Limb (tissue), 2 donors: Measurements from ENCODE around the gene PIK3C3.

ENCODE experiments used
- DNase-seq, 2 donors: peaks; one replicate each; pipeline ENCODE4 v3.0.0-alpha.2; 2016; ENCODE audit errors: extremely low spot score in 2 of 2

The PIK3C3 gene

DNA sequence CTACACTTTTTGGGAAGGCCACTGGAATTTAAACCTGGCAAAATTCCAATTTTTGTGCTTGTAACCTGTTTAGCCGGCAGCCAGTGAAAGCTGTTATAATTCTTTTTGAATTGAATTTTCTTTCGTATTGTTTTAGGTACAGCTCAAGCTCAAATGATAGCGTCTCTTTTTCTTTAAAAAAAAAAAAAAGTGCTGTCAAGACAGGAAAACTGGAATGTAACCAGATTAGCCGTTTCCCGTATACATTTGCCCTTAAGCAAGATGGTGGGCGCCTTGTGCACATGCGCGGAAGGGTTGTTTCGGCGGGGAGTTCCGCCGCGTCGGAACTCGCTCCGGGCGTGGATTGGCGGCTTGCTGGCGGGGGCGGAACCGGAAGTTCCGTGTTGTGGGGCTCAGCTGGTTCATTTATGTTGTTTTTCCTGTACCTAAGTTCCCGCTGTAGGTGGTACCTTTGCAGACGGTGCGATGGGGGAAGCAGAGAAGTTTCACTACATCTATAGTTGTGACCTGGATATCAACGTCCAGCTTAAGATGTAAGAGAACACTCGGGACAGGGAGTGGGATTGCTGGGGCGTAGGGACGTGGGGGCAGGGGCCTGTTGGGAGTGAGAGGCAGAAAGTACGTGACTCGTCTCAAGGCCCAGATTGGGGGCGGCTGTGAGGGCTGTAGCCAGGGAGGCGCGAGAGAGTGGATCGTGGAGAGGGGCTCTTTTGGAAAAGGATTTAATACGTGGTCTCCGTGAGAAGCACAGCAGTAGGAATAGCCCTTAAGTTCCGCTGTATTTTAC is at the start of gene PIK3C3:
Gene PIK3C3, plus strand, starts transcription at position 408 of the 787 bp plus-strand sequence. Its CDS starts 58 bp downstream, at position 466.
- peak; percentile 96 to 97 for DNase-seq

- no peak for DNase-seq
Observed at GRCh38 chr18:41905786-41906527, 49.1 kb upstream of the PIK3C3 start.

- DNase-seq: peak in 1 of 2 donors; percentile 78
Observed at GRCh38 chr18:41906528-41907146, 48.4 kb upstream of the PIK3C3 start.

DNA sequence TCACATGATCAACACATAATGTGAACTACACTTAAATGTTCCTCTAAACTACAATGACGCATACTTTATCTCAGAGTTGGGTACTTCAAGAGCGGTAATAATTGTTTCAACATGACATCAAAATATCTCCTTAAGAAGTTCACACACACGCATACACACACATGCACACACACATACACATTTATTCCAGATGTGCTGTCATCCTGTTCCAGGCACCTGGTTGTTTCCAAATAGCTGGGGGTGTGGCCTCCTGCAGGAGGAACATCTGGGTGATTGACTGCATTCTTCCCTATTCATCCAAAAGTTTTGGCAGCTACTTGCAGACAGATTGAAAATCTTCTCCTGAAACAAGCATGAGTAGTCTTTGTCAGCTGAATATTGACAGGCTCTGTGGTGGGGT is 37.9 kb upstream of the PIK3C3 start:
- peak in 1 of 2 donors; percentile 25 for DNase-seq

DNA sequence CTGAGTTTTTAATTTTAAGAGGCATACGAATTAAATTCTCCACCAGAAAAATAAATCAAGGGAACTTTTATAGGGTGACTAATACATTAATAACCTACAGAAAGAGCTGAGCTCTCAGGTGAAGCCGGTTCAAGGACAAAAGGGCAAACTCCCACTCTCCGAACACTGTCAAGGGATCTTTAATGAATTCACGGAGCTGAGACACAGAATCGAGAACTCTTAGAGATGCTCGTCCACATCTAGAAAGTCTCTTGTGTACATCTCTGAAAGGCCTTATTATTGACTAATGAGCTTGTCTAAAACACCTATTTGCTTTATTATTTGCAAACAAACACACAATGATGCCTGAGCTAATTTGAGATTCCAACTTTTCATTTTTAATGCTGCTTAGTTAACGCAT is 33.3 kb upstream of the PIK3C3 start:
- DNase-seq: no peak

DNA sequence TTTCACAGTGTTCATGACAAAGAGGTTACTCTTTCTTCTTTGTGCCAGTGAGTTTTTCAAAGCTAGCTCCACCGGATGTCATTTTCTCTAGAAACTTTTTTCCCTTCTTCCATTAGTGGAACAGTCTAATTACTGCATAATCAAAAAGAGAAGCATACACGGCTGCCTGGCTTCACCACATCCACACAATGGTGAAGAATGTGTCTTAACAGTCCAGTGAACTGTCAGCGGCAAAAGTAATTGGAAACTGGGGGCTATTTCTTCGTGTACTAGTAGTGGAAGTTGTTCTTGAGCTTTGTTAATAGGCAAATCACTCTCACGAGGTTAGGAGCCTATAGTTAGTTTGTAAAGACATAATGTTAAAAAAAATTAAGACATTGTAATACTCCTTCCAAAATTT is 32.9 kb upstream of the PIK3C3 start:
- DNase-seq: no peak

GRCh38 chr18:41922841-41923240 is 32.2 kb upstream of the PIK3C3 start:
- DNase-seq: no peak

- DNase-seq: no peak
Observed at GRCh38 chr18:41923446-41923845, 31.6 kb upstream of the PIK3C3 start.

- DNase-seq: no peak
Observed at GRCh38 chr18:41928581-41928980, 26.5 kb upstream of the PIK3C3 start.

- DNase-seq: no peak
Observed at GRCh38 chr18:41932899-41933298, 22.1 kb upstream of the PIK3C3 start.

- DNase-seq: no peak
Observed at GRCh38 chr18:41933778-41934177, 21.3 kb upstream of the PIK3C3 start.

DNA sequence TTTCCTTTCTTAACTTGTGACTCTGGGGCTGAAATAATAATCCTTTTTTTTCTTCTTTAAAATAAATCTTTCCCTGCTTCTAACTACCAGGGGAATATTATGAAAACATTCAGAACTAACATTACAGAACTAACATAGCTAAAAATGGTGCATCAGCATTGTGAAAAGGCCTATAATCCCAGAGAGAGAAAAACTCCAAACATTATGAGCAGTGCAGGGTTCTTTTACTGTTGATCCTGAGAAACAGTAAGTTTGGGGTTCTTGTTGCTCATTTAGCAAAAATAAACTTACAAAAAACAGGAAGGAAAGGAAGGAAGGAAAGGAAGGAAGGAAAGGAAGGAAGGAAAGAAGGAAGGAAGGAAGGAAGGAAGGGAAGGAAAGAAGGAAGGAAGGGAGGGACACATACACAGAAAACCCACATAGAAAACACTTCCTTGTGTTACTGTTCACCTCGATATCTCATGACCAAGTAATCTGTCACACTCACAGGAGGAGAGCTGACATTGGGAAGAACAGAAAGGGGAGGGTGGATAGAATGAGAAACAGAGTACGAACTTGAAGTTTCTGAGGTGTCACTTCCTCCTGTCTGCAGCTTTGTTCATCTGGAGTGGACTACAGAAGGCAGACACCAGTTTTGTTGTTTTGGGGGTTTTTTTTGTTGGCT is 18.4 kb upstream of the PIK3C3 start:
- peak in 1 of 2 donors; percentile 17 for DNase-seq

GRCh38 chr18:41938445-41938844 is 16.6 kb upstream of the PIK3C3 start:
- DNase-seq: no peak

GRCh38 chr18:41939326-41939725 is 15.7 kb upstream of the PIK3C3 start:
- DNase-seq: no peak

DNA sequence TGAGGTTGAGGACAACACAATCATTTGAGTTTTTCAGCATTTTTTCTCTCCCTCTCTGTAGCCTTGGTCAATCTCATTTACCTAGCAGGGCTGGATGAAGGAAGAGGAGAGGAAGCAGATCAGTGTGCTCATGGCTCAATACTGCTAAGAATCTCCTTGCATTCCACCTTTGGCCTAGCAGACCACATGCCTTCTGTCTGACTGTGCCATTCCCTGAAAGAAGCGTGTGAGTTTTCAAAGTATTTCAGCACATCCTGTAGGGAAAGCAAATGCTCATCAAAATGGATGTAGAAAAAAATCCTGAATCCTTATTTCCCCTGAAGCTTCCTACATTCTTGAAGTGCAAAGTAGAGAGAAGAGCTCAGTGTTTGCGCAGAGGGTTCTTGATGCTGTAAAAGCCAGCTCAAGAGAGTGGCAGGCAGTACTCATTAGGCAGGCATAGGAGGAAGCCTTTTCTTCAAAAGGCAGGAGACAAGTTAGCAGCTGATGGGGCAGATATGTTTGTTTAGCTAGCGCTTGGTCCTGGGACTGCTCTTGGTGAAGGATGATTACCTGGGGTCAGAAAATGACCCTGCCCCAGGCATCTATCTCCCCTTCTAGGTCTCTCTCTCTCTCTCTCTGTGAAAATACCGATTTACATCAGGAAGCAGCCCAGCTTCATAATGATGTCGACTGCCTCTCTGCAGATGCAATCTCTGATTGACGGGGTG is 14.4 kb upstream of the PIK3C3 start:
- DNase-seq: no peak

- no peak for DNase-seq
Observed at GRCh38 chr18:41942254-41942653, 12.8 kb upstream of the PIK3C3 start.

DNA sequence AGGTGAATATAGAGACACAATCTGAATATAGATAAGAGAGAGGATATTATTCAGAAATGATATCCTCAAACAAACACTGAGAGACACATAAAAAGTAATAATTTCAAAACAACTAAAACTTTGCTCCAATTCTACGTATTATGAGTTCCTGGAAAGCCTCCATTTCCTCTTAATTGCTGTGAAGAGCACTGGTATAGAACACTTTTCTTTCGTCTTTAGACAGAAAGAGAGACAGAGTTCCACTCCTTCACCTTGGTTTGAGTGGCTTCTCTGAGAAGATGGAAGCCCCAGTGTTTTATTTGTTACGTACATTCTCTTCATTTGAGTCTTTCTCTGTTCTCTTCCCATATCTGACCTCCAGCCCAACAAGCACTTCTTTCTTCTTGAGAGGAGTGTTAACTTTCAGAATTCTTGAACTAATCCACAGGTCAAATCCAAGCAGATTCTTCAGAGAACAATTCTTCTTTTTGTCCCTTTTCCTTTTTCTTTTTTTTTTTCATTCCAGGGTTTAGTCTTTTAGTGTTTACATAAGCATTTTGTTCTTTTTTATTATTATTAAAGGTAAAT is 6.4 kb upstream of the PIK3C3 start:
- no peak for DNase-seq

DNA sequence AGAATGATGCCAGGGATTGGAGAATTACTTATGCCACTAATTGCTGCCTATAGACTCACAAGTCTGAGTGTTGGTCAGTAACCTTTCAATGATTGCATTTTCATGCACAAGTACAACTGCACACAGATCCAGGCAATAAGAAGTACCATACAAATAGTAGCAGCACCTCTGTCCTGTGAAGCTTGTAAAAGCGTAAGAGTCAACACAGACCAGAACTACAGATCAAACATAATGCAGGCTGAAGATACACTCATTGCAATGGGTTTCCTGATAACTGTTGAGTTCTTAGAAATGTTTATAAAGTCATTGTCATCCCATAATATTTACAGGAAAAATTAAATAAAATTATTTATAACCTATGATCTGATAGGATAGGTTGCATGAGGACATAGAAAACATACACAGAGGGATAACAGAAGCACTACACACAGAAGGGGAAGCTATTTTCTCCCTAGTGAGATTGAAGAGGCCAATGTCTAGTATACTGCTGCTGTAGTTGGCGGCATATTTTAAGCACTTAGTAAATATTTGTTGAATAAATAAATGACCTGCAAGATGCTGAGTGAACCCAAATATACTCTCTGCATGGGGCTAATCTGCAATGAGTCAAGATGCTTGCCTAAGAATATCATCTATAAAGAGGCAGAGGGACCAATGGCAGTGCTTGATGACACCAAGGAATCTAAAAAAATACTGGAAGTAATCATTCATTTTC is 5.7 kb upstream of the PIK3C3 start:
- no peak for DNase-seq

DNA sequence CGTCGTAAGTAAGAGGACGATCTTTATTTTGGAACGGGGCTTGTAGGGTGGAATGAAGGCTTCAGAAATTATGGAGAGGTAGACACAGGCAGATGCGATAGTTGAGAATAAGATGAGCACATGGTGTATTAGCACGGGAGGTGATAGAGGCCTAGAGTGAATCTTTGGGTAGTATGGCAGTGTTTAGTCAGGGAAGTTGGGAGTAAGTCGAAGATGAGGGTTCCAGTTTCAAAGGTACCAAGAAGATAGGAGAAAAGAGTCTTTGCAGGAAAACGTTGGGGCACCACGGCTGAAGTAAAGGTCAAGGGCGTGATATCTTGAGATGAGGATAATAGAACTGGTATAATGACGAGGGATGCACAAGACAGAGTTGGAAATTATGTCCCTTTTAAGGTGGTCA is 654 bp downstream of the PIK3C3 start:
- no peak for DNase-seq

GRCh38 chr18:41959045-41959444 is 4.0 kb downstream of the PIK3C3 start:
- no peak for DNase-seq
